Subcutaneous abdominal adipose tissue (tissue), 5 donors: ENCODE measurements around the gene IL27RA.
"Not testable (repeated sequence)": the region's sequence is repeated elsewhere in the genome, so short reads cannot be mapped to it uniquely, and the experiment has no call there.

ENCODE experiments used
- H3K27ac ChIP-seq: one replicate; pipeline ENCODE4 v1.7.0; 2013; ENCODE audit warnings: low read depth, mild to moderate bottlenecking, inconsistent platforms, low read length, moderate library complexity
- H3K27me3 ChIP-seq, 5 donors: one replicate each; pipeline ENCODE4 v1.7.0; 2013; ENCODE audit warnings: low read length in 5 of 5, inconsistent platforms in 1 of 5; ENCODE audit not compliant: control insufficient read depth in 5 of 5, insufficient read depth in 4 of 5
- H3K36me3 ChIP-seq, 5 donors: one replicate each; pipeline ENCODE4 v1.7.0; 2013; ENCODE audit warnings: low read length in 5 of 5; ENCODE audit not compliant: control insufficient read depth in 5 of 5, insufficient read depth in 5 of 5
- H3K4me1 ChIP-seq, 5 donors: one replicate each; pipeline ENCODE4 v1.7.0; 2013; ENCODE audit warnings: low read length in 5 of 5, mild to moderate bottlenecking in 3 of 5, moderate library complexity in 1 of 5; ENCODE audit not compliant: control insufficient read depth in 5 of 5, insufficient read depth in 5 of 5
- H3K4me3 ChIP-seq, 5 donors: one replicate each; pipeline ENCODE4 v1.7.0; 2013; ENCODE audit warnings: low read length in 5 of 5, low read depth in 1 of 5
- H3K9ac ChIP-seq, 5 donors: one replicate each; pipeline ENCODE4 v1.7.0; 2013; ENCODE audit warnings: low read length in 5 of 5, mild to moderate bottlenecking in 4 of 5, moderate library complexity in 3 of 5
- H3K9me3 ChIP-seq, 5 donors: one replicate each; pipeline ENCODE4 v1.7.0; 2013; ENCODE audit warnings: low read length in 5 of 5; ENCODE audit not compliant: control insufficient read depth in 5 of 5
- donor health status: healthy.
- donor health status: healthy.
- donor health status: healthy.
- donor health status: healthy.
- donor health status: healthy.

IL27RA gene

DNA sequence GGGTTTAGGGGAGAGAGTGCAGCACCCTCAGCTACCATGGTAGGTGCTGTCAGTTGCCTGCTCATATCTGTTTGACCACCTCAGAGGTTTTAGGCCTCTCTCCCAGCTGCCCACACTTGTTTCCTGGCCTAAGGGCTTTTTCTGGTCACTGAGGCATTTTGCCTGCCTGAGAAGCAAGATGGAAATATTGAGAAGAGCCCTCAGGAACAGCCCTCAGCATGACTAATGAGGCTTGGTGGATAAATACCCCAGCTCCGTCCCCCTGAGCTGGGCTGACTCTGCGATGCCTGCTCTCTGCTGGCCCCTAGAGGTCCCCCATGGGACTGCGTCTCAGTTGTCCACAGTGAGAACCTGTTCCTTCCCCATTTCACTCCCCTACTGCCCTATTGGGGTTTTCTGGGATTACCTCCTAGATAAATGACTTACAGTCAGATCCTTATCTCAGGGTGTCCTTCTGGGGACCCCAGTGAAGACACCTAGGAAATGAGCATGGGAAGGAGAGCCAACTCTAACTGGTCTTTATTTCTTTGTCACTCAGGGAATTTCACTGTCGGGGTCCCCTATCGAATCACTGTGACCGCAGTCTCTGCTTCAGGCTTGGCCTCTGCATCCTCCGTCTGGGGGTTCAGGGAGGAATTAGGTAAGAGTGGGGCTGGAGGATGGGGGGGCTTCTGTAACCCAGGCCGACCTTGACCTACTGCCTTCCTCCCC, 17.0 kb downstream of the IL27RA start:
- Histone ChIP-seq H3K9me3 (peaks cover 0 to 8% (median 5%) of the 10 kb centered on the region in 5 donors), H3K27me3 (no peaks in the 10 kb centered on the region), H3K36me3 (peaks cover 0 to 19% (median 7%) of the 10 kb centered on the region in 5 donors), H3K9ac (no peak overlapping the region), H3K4me1 (no peaks in the 10 kb centered on the region), H3K27ac (no peak overlapping the region), H3K4me3 (no peak overlapping the region)

DNA sequence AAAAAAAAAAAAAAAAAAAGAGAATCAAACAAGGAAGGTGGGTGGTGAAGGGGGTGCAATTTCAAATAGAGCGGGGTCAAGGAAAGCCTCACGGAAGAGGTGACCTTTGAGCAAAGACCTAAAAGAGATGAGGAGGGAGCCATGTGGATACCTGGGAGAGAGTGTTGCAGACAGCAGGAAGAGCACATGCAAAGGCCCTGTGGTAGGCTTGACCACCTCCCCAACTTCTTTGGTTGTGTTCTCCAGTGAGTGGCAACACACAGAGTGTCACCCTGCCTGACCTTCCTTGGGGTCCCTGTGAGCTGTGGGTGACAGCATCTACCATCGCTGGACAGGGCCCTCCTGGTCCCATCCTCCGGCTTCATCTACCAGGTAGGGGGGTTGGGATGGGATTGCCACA, 18.9 kb downstream of the IL27RA start:
- Histone ChIP-seq H3K4me3 (no peak overlapping the region), H3K36me3 (peaks cover 0 to 19% (median 7%) of the 10 kb centered on the region in 5 donors), H3K9me3 (peaks cover 0 to 8% (median 5%) of the 10 kb centered on the region in 5 donors), H3K27ac (no peak overlapping the region), H3K27me3 (peaks cover 0 to 3% (median 2%) of the 10 kb centered on the region in 5 donors), H3K9ac (no peak overlapping the region), H3K4me1 (no peaks in the 10 kb centered on the region)

DNA sequence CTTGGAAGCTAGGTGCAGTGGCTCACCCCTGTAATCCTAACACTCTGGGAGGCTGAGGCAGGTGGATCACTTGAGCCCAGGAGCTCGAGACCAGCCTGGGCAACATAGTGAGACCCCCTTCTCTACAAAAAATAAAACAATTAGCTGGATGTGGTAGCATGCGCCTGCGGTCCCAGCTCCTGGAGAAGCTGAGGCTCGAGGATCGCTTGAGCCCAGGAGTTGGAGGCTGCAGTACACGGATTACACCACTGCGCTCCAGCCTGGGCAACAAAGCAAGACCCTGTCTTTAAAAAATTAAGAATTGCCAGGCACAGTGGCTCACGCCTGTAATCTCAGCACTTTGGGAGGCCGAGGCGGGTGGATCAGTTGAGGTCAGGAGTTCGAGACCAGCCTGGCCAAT, 19.4 kb downstream of the IL27RA start:
- not testable (repeated sequence) for H3K9ac ChIP-seq, H3K27ac ChIP-seq, H3K4me3 ChIP-seq, H3K9me3 ChIP-seq, H3K27me3 ChIP-seq, H3K4me1 ChIP-seq
- H3K36me3 ChIP-seq, result peaks cover 0 to 18% (median 7%) of the 10 kb centered on the region in 5 donors

DNA sequence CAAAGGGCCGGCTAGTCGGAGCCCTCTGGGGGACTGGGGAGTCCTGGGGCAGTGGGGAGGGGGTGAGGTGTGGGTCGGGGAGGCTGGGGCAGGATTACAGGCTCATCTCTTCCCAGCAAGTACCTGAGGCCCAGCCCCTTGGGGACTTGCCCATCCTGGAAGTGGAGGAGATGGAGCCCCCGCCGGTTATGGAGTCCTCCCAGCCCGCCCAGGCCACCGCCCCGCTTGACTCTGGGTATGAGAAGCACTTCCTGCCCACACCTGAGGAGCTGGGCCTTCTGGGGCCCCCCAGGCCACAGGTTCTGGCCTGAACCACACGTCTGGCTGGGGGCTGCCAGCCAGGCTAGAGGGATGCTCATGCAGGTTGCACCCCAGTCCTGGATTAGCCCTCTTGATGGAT, 20.4 kb downstream of the IL27RA start:
- H3K27ac ChIP-seq, result no peak overlapping the region
- H3K4me3 ChIP-seq, result no peak overlapping the region
- H3K36me3 ChIP-seq, result peaks cover 0 to 15% (median 3%) of the 10 kb centered on the region in 5 donors
- peaks cover 0 to 8% (median 5%) of the 10 kb centered on the region in 5 donors for H3K9me3 ChIP-seq
- no peak overlapping the region for H3K9ac ChIP-seq
- H3K27me3 ChIP-seq, result peaks cover 0 to 8% (median 5%) of the 10 kb centered on the region in 5 donors
- no peaks in the 10 kb centered on the region for H3K4me1 ChIP-seq

DNA sequence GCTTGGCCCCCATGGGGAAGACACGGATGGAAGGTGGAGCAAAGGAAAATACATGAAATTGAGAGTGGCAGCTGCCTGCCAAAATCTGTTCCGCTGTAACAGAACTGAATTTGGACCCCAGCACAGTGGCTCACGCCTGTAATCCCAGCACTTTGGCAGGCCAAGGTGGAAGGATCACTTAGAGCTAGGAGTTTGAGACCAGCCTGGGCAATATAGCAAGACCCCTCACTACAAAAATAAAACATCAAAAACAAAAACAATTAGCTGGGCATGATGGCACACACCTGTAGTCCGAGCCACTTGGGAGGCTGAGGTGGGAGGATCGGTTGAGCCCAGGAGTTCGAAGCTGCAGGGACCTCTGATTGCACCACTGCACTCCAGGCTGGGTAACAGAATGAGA, 20.9 kb downstream of the IL27RA start:
- peaks cover 0 to 9% (median 6%) of the 10 kb centered on the region in 5 donors for H3K27me3 ChIP-seq
- H3K9me3 ChIP-seq, result peaks cover 0 to 8% (median 5%) of the 10 kb centered on the region in 5 donors
- no peak overlapping the region for H3K27ac ChIP-seq
- H3K4me3 ChIP-seq, result no peak overlapping the region
- H3K4me1 ChIP-seq, result peaks cover 0 to 3% (median 0%) of the 10 kb centered on the region in 5 donors
- H3K9ac ChIP-seq, result no peak overlapping the region
- H3K36me3 ChIP-seq, result peaks cover 0 to 15% (median 3%) of the 10 kb centered on the region in 5 donors

DNA sequence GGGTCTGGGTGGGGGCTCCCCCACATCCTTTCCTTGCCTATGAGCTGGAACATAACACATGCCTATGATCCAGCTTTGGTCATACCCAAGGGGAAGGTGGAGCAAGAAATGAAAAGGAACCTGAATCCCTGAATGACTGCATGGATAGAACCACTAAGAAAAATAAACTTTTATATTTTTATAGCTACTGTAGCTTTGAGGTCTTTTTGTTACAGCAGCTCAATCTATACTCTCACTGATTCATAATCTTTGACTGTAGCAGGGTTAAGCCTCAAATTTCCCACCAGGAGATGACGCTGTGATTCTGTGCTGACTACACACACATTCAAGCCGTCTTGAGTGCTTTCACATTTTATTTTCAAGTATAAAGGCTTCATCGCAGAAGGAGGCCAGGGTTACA, 21.5 kb downstream of the IL27RA start:
- no peak overlapping the region for H3K9ac ChIP-seq
- no peak overlapping the region for H3K4me3 ChIP-seq
- peaks cover 0 to 8% (median 5%) of the 10 kb centered on the region in 5 donors for H3K9me3 ChIP-seq
- peaks cover 0 to 5% (median 2%) of the 10 kb centered on the region in 5 donors for H3K4me1 ChIP-seq
- H3K36me3 ChIP-seq, result peaks cover 0 to 15% (median 3%) of the 10 kb centered on the region in 5 donors
- peaks cover 0 to 14% (median 7%) of the 10 kb centered on the region in 5 donors for H3K27me3 ChIP-seq
- H3K27ac ChIP-seq, result no peak overlapping the region

DNA sequence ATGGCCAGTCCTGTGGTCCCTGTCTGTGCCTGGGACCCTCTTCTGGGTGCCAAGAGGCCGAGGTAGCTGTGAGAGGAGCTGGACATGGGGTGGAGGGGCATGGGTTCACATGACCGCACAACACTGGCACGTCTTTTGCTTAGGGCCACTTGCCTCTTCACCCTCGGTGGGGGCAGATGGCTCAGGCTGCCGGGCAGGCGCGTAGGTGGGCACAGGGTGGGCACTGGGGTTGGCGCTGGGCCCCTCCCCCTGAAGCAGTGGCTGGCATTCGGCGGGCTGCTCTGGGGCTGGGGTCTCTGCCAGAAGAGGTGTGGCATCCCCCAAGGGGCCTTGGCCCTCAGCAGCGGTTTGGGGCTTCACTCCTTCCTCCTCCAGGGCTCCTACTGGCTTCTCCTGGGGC, 21.9 kb downstream of the IL27RA start:
- peaks cover 0 to 6% (median 2%) of the 10 kb centered on the region in 5 donors for H3K4me1 ChIP-seq
- H3K9ac ChIP-seq, result no peak overlapping the region
- peaks cover 3 to 18% (median 12%) of the 10 kb centered on the region in 5 donors for H3K27me3 ChIP-seq
- no peak overlapping the region for H3K4me3 ChIP-seq
- H3K27ac ChIP-seq, result no peak overlapping the region
- H3K36me3 ChIP-seq, result peaks cover 0 to 15% (median 3%) of the 10 kb centered on the region in 5 donors
- H3K9me3 ChIP-seq, result peaks cover 0 to 8% (median 5%) of the 10 kb centered on the region in 5 donors

DNA sequence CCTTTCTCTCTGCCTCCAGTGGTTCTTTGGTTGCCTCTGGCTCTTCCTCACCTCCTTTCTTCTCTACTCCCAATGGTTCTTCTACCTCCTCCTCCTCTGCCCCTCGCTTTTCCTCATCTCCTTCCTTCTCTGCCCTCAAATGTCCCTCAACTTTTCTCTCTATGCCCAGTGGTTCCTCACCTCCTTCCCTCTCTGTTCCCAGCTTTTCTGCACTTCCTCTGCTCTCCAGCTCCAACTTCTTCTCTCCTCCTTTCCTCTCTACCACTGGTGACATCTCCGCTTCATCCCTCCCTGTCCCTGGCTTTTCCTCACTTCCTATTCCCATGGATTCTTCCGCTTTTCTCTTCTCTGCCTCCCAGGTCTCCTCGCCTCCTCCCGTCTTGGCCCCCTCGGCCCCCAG, 22.5 kb downstream of the IL27RA start:
- Histone ChIP-seq H3K27me3 (peaks cover 8 to 24% (median 18%) of the 10 kb centered on the region in 5 donors), H3K4me1 (peaks cover 0 to 8% (median 5%) of the 10 kb centered on the region in 5 donors), H3K27ac (no peak overlapping the region), H3K4me3 (no peak overlapping the region), H3K36me3 (peaks cover 0 to 15% (median 3%) of the 10 kb centered on the region in 5 donors), H3K9me3 (peaks cover 0 to 8% (median 5%) of the 10 kb centered on the region in 5 donors), H3K9ac (no peak overlapping the region)

DNA sequence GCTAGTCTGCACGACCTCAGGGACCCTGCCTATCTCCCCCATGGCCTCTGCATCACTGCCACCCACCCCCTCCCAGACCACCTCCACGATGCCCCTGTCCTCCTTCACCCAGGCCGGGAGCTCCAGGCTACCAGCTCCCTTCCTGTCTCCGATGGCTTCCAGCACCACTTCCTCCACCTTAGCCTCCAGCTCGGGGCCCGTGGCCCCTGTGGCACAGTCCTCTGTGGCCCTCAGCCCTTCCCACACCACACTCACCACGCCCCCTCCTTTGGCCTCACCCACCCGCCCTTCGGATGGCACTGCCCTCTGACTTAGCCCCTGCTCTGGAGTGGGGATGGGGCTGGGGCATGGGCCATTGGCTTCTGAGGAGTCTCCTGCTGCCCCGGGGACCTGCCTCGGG, 23.2 kb downstream of the IL27RA start:
- peaks cover 0 to 8% (median 5%) of the 10 kb centered on the region in 5 donors for H3K9me3 ChIP-seq
- H3K9ac ChIP-seq, result no peak overlapping the region
- no peak overlapping the region for H3K27ac ChIP-seq
- H3K4me1 ChIP-seq, result peaks cover 0 to 8% (median 5%) of the 10 kb centered on the region in 5 donors
- peaks cover 0 to 15% (median 3%) of the 10 kb centered on the region in 5 donors for H3K36me3 ChIP-seq
- peaks cover 14 to 31% (median 24%) of the 10 kb centered on the region in 5 donors for H3K27me3 ChIP-seq
- no peak overlapping the region for H3K4me3 ChIP-seq

DNA sequence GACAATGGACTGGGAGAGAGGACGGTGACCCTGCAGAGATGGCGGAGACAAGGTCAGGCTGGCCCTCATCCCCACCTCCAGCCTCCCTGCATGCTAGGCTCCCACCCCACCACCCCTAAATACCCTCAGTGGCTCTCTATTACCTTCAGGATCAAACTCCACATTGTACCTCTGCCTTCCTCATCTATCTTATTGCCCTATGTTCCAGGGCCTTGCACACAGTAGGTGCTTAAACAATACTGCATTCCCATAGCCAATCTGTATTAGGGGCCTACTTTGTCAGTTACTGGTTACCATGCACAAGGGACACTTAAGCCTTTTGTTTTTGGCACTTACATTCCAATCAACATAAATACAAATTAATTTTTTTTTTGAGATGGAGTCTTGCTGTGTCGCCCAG, 23.8 kb downstream of the IL27RA start:
- H3K36me3 ChIP-seq, result peaks cover 0 to 14% (median 3%) of the 10 kb centered on the region in 5 donors
- H3K27ac ChIP-seq, result no peak overlapping the region
- peaks cover 17 to 37% (median 30%) of the 10 kb centered on the region in 5 donors for H3K27me3 ChIP-seq
- H3K9me3 ChIP-seq, result peaks cover 0 to 8% (median 5%) of the 10 kb centered on the region in 5 donors
- no peak overlapping the region for H3K4me3 ChIP-seq
- H3K4me1 ChIP-seq, result peaks cover 0 to 8% (median 5%) of the 10 kb centered on the region in 5 donors
- H3K9ac ChIP-seq, result no peak overlapping the region
